Measurements from ENCODE around the gene THAP4. TPM values are rescaled to one million over a fixed set of nuclear protein-coding genes. Genes with fewer than 3 reads are reported as not detected.

The THAP4 gene
- total RNA-seq, 1 experiment from 2014 or later = 71.2 TPM

GRCh38 chr2:241652722-241653121 lies 15.8 kb upstream of the THAP4 start:
- Histone ChIP-seq H3K4me3 (replicated peaks in 1 of 2; ENCODE audit: low read depth in 1 of 2, low read length in 2 of 2) (no peak overlapping the region), H3K9me3 (ENCODE audit: control insufficient read depth in 1 of 2, insufficient read depth in 1 of 2, low read depth in 1 of 2, low read length in 2 of 2) (no peaks in the 10 kb centered on the region), H3K27ac (ENCODE audit: low read depth, low read length) (no peak overlapping the region), H3K4me1 (ENCODE audit: control insufficient read depth in 1 of 2, insufficient read depth in 2 of 2, low read length in 2 of 2) (no peaks in the 10 kb centered on the region), H2AFZ (ENCODE audit: low read depth, low read length, poor library complexity, severe bottlenecking) (no peak overlapping the region), H3K9me2 (ENCODE audit: insufficient read depth) (no peaks in the 10 kb centered on the region), H3K36me3 (ENCODE audit: control insufficient read depth in 1 of 2, insufficient read depth in 2 of 2, low read length in 2 of 2) (peaks cover 19 to 21% of the 10 kb centered on the region in 2 experiments; a peak in 3 of 4 replicates), H4K20me1 (ENCODE audit: insufficient read depth) (no peaks in the 10 kb centered on the region; the same call in 1 of the 2 replicates), H3K79me2 (ENCODE audit: insufficient read depth, low read length) (peaks cover 52% of the 10 kb centered on the region), H3K27me3 (ENCODE audit: insufficient read depth, low read length) (no peaks in the 10 kb centered on the region), H3K4me2 (ENCODE audit: low read length) (no peak overlapping the region), H3K9ac (ENCODE audit: low read length) (no peak overlapping the region)
- ChIA-PET POLR2A (no interaction called here), RAD21 (ENCODE audit: low non-redundant PET in 1 of 2, low total read pairs in 2 of 2, uncharacterized antibody in 2 of 2, unreplicated experiment in 2 of 2) (no interaction called here), CTCF (no interaction called here)
- no peak for DNase-seq (ENCODE audit: low read depth, low spot score)
- TF ChIP-seq EZH2phosphoT487 (IDR thresholded peaks at IDR 0.05; ENCODE audit: borderline replicate concordance) = no peak
- TF ChIP-seq, protein P1, sequence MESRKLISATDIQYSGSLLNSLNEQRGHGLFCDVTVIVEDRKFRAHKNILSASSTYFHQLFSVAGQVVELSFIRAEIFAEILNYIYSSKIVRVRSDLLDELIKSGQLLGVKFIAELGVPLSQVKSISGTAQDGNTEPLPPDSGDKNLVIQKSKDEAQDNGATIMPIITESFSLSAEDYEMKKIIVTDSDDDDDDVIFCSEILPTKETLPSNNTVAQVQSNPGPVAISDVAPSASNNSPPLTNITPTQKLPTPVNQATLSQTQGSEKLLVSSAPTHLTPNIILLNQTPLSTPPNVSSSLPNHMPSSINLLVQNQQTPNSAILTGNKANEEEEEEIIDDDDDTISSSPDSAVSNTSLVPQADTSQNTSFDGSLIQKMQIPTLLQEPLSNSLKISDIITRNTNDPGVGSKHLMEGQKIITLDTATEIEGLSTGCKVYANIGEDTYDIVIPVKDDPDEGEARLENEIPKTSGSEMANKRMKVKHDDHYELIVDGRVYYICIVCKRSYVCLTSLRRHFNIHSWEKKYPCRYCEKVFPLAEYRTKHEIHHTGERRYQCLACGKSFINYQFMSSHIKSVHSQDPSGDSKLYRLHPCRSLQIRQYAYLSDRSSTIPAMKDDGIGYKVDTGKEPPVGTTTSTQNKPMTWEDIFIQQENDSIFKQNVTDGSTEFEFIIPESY (IDR thresholded peaks at IDR 0.05; ENCODE audit: extremely low read depth, insufficient replicate concordance, low read length) = no peak
- TF ChIP-seq FOSL1 (IDR thresholded peaks at IDR 0.05; ENCODE audit: low read depth) = no peak
- no peak for TF ChIP-seq JUND (IDR thresholded peaks at IDR 0.05)
- no TSS peak for BruUV-seq (replicated peaks)
- intact Hi-C loops (cut with micrococcal nuclease) = no loop called here
- ATAC-seq = no peak

DNA sequence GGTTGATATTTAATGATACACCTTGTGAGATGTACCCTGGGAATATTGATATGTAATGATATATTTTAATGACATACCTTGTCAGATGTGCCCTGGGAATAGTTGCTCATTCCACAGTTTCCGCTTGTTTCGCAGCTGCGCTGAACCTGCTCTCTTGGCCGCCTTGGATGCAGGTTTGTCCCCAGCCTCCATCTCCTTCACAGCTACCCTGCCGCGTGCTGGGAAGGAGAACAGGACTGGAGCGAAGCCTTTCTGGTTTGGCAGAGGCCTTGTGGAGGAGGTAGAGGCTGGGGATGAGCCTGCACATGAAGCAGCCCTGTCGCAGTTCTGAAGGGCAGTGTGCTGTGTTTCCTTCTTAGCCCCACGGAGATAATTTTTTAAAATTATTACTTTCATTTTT lies 15.2 kb upstream of the THAP4 start:
- ChIA-PET POLR2A (no interaction called here), RAD21 (ENCODE audit: low non-redundant PET in 1 of 2, low total read pairs in 2 of 2, uncharacterized antibody in 2 of 2, unreplicated experiment in 2 of 2) (no interaction called here), CTCF (no interaction called here)
- Histone ChIP-seq H3K27me3 (ENCODE audit: insufficient read depth, low read length) (no peaks in the 10 kb centered on the region), H3K9ac (ENCODE audit: low read length) (no peak overlapping the region), H3K4me1 (ENCODE audit: control insufficient read depth in 1 of 2, insufficient read depth in 2 of 2, low read length in 2 of 2) (no peaks in the 10 kb centered on the region), H3K4me3 (replicated peaks in 1 of 2; ENCODE audit: low read depth in 1 of 2, low read length in 2 of 2) (no peak overlapping the region), H3K4me2 (ENCODE audit: low read length) (no peak overlapping the region), H3K36me3 (ENCODE audit: control insufficient read depth in 1 of 2, insufficient read depth in 2 of 2, low read length in 2 of 2) (peaks cover 19 to 21% of the 10 kb centered on the region in 2 experiments; a peak in 3 of 4 replicates), H4K20me1 (ENCODE audit: insufficient read depth) (no peaks in the 10 kb centered on the region; the same call in 1 of the 2 replicates), H3K27ac (ENCODE audit: low read depth, low read length) (no peak overlapping the region), H2AFZ (ENCODE audit: low read depth, low read length, poor library complexity, severe bottlenecking) (no peak overlapping the region), H3K9me3 (ENCODE audit: control insufficient read depth in 1 of 2, insufficient read depth in 1 of 2, low read depth in 1 of 2, low read length in 2 of 2) (no peaks in the 10 kb centered on the region), H3K9me2 (ENCODE audit: insufficient read depth) (no peaks in the 10 kb centered on the region), H3K79me2 (ENCODE audit: insufficient read depth, low read length) (peaks cover 58% of the 10 kb centered on the region)
- intact Hi-C loops (cut with micrococcal nuclease) = no loop called here
- no TSS peak for BruUV-seq (replicated peaks)
- no peak for ATAC-seq
- no peak for DNase-seq (ENCODE audit: low read depth, low spot score)
- no peak for TF ChIP-seq SRF (IDR thresholded peaks at IDR 0.05; ENCODE audit: low read depth)
- TF ChIP-seq TCF7L2 (IDR thresholded peaks at IDR 0.05; ENCODE audit: borderline replicate concordance, extremely low read depth, insufficient read depth, insufficient read length) = no peak
- TF ChIP-seq CEBPB (IDR thresholded peaks at IDR 0.05; ENCODE audit: low read depth) = no peak
- TF ChIP-seq, protein P1 (IDR thresholded peaks at IDR 0.05; ENCODE audit: extremely low read depth, insufficient replicate concordance, low read length) = no peak
- no peak for TF ChIP-seq ELF1 (IDR thresholded peaks at IDR 0.05; ENCODE audit: borderline replicate concordance, low read depth)
- TF ChIP-seq SIN3A (IDR thresholded peaks at IDR 0.05; ENCODE audit: low read depth) = no peak
- no peak for TF ChIP-seq EZH2 (IDR thresholded peaks at IDR 0.05)
- TF ChIP-seq EZH2phosphoT487 (IDR thresholded peaks at IDR 0.05; ENCODE audit: borderline replicate concordance) = no peak
- TF ChIP-seq YY1 (IDR thresholded peaks at IDR 0.05; ENCODE audit: extremely low read depth, insufficient replicate concordance, low read depth, low read length) = no peak
- TF ChIP-seq, protein P2, sequence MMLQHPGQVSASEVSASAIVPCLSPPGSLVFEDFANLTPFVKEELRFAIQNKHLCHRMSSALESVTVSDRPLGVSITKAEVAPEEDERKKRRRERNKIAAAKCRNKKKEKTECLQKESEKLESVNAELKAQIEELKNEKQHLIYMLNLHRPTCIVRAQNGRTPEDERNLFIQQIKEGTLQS (IDR thresholded peaks at IDR 0.05) = no peak
- TF ChIP-seq, protein P3, sequence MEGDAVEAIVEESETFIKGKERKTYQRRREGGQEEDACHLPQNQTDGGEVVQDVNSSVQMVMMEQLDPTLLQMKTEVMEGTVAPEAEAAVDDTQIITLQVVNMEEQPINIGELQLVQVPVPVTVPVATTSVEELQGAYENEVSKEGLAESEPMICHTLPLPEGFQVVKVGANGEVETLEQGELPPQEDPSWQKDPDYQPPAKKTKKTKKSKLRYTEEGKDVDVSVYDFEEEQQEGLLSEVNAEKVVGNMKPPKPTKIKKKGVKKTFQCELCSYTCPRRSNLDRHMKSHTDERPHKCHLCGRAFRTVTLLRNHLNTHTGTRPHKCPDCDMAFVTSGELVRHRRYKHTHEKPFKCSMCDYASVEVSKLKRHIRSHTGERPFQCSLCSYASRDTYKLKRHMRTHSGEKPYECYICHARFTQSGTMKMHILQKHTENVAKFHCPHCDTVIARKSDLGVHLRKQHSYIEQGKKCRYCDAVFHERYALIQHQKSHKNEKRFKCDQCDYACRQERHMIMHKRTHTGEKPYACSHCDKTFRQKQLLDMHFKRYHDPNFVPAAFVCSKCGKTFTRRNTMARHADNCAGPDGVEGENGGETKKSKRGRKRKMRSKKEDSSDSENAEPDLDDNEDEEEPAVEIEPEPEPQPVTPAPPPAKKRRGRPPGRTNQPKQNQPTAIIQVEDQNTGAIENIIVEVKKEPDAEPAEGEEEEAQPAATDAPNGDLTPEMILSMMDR (IDR thresholded peaks at IDR 0.05 in 2 of 3, conservative IDR thresholded peaks at IDR 0.05 in 1 of 3; ENCODE audit: borderline replicate concordance in 1 of 3, insufficient read depth in 1 of 3, low read depth in 2 of 3, low read length in 2 of 3) = no peak
- TF ChIP-seq FOSL1 (IDR thresholded peaks at IDR 0.05; ENCODE audit: low read depth) = no peak
- TF ChIP-seq POLR2AphosphoS5 (IDR thresholded peaks at IDR 0.05; ENCODE audit: low read depth, low read length) = no peak

All from HCT116 (cell line).